Suprapubic skin (tissue), 3 donors: ENCODE measurements around the gene RBM33.

Source experiments
- CTCF ChIP-seq, 2 donors: fragments of 200-600 bp in 1 of 2; fragments of 450-650 bp in 1 of 2; sonication (generic) in 1 of 2; IDR thresholded peaks; one replicate each; pipeline ENCODE4 v1.5.1; 2016 to 2019; ENCODE audit warnings: antibody characterized with exemption in 2 of 2, mild to moderate bottlenecking in 1 of 2, moderate library complexity in 1 of 2
- EP300 ChIP-seq: sonication (generic); formaldehyde crosslinking; IDR thresholded peaks from one replicate; pipeline ENCODE4 v1.6.1; 2017; ENCODE audit warnings: antibody characterized with exemption

GRCh38 chr7:155818820-155819168 lies 174.3 kb downstream of the RBM33 start:
- no peak for TF ChIP-seq CTCF (IDR thresholded peaks at IDR 0.05)
- no peak for TF ChIP-seq EP300
